NCI-H1436 (cell line): ENCODE measurements around the gene CCL13.

Experiments used
- DNase-seq: peaks from one replicate; lab custom pipeline; 2025; lab: John Stamatoyannopoulos, UW

Gene CCL13

GRCh38 chr17:34384822-34385605 is 28.7 kb downstream of the CCL13 start:
- DNase-seq: no peak

- DNase-seq: no peak
These were observed 30.0 kb downstream of the CCL13 start for GRCh38 chr17:34386343-34386696.

DNA sequence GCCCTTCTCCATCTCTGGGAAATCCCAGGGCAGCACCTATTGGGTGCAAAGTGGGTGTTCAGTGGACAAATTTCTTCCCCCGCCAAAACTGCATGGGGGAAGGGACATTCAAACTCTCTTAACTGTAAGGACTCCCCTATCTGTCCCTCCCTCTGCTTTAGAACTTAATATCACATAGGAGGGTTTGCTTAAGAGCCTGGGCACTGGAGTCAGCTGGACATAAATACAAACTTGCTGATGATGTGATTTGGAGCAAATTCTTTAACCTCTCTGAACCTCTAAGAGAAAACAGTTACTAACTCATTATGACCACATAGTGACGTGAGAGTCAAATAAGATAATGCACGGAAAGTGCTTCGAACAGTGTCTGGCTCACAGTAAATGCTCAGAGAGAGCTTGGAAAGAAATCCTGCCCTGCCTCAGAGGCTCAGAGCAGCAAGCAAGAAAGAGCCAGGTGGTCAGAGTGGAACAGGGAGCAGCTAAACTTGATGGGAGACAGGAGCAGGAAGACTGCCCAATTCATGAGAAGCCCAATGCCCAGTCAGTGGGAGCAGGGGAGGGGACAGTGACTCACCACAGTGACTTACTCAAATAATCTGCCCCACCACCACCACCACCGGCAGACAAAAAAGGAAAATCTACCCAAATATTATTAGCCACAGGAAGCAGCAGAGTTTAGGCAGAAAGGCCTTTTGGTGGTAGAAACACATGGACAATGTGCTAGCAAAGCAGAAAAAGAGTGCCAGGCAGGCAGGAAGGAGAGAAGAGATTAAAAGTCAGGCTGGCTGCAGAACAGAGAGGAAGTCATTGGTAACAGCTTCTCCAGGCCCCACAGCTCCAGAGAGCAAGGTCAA is 30.6 kb downstream of the CCL13 start:
- no peak for DNase-seq

- DNase-seq: no peak
These were observed 31.3 kb downstream of the CCL13 start for GRCh38 chr17:34387566-34387965.

DNA sequence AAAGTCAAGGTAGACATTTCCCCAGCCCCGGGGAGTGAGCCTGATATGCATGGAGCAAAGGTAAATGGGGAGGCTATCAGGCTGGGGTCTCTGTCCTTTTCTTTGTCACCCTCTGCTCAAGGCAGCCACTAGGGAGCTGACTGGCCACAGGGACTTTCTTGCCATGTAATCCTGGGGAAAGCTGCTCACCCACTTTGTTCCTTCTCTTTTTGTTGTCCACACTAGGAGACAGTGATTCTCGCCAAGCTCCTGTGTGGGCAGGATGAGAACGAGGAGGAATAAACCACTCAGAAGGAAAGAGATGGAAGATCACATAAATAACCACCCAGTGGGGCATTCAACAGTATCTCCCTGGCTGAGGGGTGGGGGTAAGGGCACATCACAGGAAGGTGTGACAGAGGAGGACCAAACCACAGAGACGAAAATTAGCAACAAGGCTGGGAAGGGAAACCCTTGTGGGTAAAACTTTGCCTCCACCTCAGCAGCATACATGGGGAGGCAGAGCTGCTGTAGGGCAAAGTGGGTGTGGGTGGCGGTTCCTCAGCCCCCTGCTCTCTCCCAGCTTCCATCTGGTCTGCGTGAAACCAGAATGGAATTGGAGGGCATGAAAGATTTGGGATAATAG is 33.0 kb downstream of the CCL13 start:
- DNase-seq: no peak

GRCh38 chr17:34390649-34391048 is 34.4 kb downstream of the CCL13 start:
- DNase-seq: no peak

DNA sequence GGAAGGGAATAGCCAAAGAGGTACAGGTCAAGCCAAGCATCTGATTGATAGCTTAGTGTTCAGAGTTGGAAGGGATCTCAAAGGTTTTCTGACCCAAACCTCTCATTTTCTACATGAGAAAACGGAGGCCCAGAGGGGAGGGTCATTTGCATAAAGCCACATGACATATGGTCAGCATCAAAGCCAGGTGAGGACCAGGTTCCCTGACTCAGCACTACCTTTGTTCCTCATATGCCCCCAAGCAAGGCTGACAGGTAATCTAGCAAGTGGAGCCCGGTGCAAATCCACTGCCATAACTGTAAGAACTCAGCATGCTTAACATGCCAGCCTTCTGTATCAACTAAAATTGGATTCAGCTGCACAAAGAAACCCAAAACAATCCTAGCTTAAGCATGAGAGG is 35.0 kb downstream of the CCL13 start:
- no peak for DNase-seq

DNA sequence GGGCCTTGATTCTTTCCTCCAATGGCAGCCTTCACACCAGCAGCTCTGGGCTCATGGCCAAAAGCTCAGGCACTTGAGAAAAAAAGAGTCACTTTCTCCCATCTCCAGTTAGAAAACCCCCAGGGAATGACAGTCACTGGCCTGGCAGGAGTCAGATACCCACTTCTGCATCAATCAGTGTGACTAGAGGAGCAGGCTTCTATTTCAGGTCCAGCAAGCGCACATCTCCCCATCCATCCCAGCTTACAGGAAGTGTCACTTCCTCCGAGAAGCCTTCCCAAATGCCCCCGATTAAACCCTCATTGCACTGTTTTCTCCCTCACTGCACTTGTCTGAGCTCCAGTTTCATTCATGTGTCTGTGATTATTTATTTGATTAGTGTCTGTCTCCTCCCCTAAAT is 37.1 kb downstream of the CCL13 start:
- no peak for DNase-seq

DNA sequence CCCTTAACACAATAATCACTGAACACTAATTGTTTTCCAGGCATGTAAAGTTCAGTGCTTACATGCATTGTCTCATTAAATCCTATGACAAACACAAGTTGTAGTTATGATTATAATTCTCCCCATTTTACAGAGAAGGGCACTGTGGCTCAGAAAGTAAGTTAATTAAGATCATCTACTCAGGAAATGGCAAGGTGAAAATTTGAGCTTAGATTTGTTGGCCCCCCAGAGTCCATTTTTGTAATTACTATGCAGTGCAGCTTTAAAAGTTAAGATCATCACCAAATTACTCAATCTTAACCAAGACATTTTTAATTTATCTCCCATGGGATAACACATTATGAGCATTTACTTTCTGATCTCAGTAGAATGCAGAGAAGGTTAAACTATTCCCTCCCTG is 41.0 kb downstream of the CCL13 start:
- DNase-seq: no peak

DNA sequence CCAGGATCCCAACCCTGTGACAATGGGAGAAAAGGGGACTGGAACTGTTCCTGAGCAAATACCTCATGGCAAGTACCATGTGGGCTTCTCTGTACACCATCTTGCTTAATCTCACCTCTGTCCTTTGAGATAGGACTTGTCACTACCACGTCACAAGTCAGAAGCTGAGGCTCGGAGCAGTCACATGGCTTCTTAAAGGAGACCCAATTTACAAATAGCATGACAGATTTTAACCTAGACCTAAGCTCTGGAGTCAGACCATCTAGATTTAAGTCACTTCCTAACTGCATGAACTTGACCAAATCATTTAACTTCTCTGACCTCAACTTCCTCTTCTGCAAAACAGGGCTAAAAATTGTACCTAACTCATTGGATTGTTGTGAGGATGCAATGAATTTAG is 42.7 kb downstream of the CCL13 start:
- no peak for DNase-seq

GRCh38 chr17:34399725-34400124 is 43.4 kb downstream of the CCL13 start:
- no peak for DNase-seq

DNA sequence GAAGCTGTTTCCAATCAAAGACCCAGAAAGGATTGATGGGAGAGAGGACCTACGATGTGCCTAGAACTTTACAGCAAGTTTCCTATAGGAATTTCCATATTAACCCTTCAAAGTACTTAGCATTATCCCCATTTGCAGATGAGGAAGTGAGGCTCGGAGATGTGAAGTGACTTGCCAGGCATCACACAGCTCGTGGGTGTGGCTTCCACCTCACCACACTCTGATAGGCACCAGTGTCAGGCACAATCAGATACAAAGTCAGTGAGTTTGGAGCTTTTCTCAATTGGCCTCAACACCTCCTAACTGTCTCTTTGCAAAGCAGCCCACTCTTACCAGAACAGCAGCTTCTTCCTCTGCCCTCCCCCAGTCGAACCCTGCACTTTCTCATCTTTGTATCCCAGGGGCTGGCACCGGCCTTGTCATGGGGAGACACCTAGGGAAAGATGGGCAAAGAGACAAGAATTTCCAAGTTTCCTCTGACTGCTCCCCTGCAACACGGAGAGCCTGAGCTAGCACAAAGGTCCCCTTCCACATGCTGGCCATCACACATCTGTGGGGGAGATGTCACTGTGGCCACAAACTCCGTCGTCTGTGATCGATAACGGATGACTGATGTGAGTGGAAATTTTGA is 44.1 kb downstream of the CCL13 start:
- no peak for DNase-seq

DNA sequence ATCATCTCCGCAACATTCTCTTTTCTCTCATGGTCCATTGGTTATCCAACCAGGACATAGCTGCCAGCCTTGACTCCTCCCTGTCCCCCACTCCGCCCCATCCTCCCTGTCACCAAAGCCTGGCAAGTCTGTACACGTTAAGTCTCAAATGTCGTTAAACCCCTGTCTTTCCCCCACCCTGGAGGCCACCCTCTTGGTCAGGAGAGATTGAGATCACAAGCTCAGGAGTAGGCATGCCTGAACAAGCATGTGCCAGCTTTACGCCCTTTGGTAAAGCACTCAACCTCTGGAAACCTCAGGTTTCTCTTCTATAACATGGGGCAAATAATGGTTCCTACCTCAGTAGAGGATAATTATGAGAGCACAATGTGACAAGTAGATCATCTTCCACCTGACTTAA is 44.9 kb downstream of the CCL13 start:
- no peak for DNase-seq

GRCh38 chr17:34403006-34403405 is 46.7 kb downstream of the CCL13 start:
- DNase-seq: no peak

DNA sequence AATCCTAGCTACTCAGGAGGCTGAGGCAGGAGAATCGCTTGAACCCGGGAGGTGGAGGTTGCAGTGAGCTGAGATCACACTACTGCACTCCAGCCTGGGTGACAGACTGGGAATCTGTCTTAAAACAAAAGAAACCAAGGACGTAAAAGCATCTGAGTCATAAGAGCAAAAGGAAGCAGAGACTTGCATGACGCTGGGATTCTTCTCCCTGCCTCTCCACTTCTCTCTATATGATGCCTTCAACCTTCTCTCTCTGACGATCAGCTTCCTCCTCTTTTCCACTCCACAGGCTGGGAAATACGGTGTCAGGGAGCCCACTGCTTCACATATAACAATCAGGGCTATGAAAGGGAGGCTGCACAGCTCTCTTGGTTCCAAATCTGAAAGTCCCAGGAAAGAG is 49.9 kb downstream of the CCL13 start:
- no peak for DNase-seq
